Measurements from ENCODE around the gene ZFYVE9. TPM values are rescaled to one million over a fixed set of nuclear protein-coding genes. Genes with fewer than 3 reads are reported as not detected.
"Not testable (repeated sequence)": the region's sequence is repeated elsewhere in the genome, so short reads cannot be mapped to it uniquely, and the experiment has no call there.

ZFYVE9 gene
- polyA plus RNA-seq, 1 experiment = 9.8 TPM

GRCh38 chr1:52179073-52179472 is 37.2 kb downstream of the ZFYVE9 start:
- ChIA-PET POLR2A (no interaction called here), CTCF (interaction anchor here (0.6 kb wide), 1 partner anchor 78 kb away, joined by 3 read pairs; no protein-coding TSS in a partner anchor)
- TF ChIP-seq, protein P1, sequence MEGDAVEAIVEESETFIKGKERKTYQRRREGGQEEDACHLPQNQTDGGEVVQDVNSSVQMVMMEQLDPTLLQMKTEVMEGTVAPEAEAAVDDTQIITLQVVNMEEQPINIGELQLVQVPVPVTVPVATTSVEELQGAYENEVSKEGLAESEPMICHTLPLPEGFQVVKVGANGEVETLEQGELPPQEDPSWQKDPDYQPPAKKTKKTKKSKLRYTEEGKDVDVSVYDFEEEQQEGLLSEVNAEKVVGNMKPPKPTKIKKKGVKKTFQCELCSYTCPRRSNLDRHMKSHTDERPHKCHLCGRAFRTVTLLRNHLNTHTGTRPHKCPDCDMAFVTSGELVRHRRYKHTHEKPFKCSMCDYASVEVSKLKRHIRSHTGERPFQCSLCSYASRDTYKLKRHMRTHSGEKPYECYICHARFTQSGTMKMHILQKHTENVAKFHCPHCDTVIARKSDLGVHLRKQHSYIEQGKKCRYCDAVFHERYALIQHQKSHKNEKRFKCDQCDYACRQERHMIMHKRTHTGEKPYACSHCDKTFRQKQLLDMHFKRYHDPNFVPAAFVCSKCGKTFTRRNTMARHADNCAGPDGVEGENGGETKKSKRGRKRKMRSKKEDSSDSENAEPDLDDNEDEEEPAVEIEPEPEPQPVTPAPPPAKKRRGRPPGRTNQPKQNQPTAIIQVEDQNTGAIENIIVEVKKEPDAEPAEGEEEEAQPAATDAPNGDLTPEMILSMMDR (IDR thresholded peaks at IDR 0.05; ENCODE audit: insufficient read depth, low read depth, low read length) = no peak
- no peak for DNase-seq (ENCODE audit: low read depth)
- Histone ChIP-seq H3K4me3 (ENCODE audit: low read depth, low read length) (no peak overlapping the region), H3K36me3 (ENCODE audit: control insufficient read depth, insufficient read depth, low read length) (no peaks in the 10 kb centered on the region), H3K27me3 (ENCODE audit: control insufficient read depth, insufficient read depth, low read length) (no peaks in the 10 kb centered on the region)

GRCh38 chr1:52180176-52180575 is 38.3 kb downstream of the ZFYVE9 start:
- TF ChIP-seq, protein P1 (IDR thresholded peaks at IDR 0.05; ENCODE audit: insufficient read depth, low read depth, low read length) = no peak
- no peak for DNase-seq (ENCODE audit: low read depth)
- no peak overlapping the region for H3K4me3 ChIP-seq (ENCODE audit: low read depth, low read length)
- H3K36me3 ChIP-seq (ENCODE audit: control insufficient read depth, insufficient read depth, low read length) = no peaks in the 10 kb centered on the region
- POLR2A ChIA-PET = no interaction called here
- CTCF ChIA-PET = no interaction called here
- H3K27me3 ChIP-seq (ENCODE audit: control insufficient read depth, insufficient read depth, low read length) = no peaks in the 10 kb centered on the region

- DNase-seq (ENCODE audit: low read depth); H3K36me3 ChIP-seq (ENCODE audit: control insufficient read depth, insufficient read depth, low read length); H3K27me3 ChIP-seq (ENCODE audit: control insufficient read depth, insufficient read depth, low read length); H3K4me3 ChIP-seq (ENCODE audit: low read depth, low read length); CTCF ChIA-PET; POLR2A ChIA-PET: not testable (repeated sequence)
Measured at GRCh38 chr1:52181759-52182158, 39.9 kb downstream of the ZFYVE9 start.

DNA sequence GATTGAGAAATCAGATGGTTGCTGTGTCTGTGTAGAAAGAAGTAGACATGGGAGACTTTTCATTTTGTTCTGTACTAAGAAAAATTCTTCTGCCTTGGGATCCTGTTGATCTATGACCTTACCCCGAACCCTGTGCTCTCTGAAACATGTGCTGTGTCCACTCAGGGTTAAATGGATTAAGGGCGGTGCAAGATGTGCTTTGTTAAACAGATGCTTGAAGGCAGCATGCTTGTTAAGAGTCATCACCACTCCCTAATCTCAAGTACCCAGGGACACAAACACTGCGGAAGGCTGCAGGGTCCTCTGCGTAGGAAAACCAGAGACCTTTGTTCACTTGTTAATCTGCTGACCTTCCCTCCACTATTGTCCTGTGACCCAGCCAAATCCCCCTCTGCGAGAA is 40.4 kb downstream of the ZFYVE9 start:
- CTCF ChIA-PET = interaction anchor here (0.7 kb wide), 1 partner anchor 40 kb away, joined by 3 read pairs; no protein-coding TSS in a partner anchor
- H3K36me3 ChIP-seq (ENCODE audit: control insufficient read depth, insufficient read depth, low read length); H3K27me3 ChIP-seq (ENCODE audit: control insufficient read depth, insufficient read depth, low read length); DNase-seq (ENCODE audit: low read depth); POLR2A ChIA-PET; H3K4me3 ChIP-seq (ENCODE audit: low read depth, low read length): not testable (repeated sequence)

DNA sequence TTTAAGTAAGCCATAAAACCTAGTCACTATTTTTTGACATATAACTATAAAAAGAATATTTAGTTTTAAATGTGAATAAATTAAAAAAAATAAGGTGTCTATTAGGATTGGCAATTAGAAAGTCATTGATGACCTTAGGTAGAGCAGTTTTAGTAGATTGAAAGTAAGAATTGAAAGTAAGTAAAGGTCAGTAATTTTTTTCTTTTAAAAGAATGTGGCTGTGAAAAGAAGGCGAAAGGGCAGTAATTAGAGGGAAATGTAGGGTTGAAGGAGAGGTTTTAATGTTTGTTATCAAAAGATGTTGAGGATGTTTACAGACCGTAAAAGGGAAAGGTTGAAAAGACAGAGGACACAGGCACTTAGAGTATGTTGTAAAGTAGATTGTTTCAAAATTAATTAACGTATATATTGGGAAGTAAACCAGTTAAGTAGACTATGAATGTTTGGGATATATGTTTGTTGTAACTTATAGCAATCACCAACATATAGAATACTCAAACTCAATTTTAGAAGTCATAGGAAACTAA is 41.0 kb downstream of the ZFYVE9 start:
- Histone ChIP-seq H3K4me3 (ENCODE audit: low read depth, low read length) (no peak overlapping the region), H3K27me3 (ENCODE audit: control insufficient read depth, insufficient read depth, low read length) (no peaks in the 10 kb centered on the region), H3K36me3 (ENCODE audit: control insufficient read depth, insufficient read depth, low read length) (no peaks in the 10 kb centered on the region)
- POLR2A ChIA-PET = no interaction called here
- CTCF ChIA-PET = interaction anchor here (0.7 kb wide), 1 partner anchor 40 kb away, joined by 3 read pairs; no protein-coding TSS in a partner anchor
- TF ChIP-seq, protein P1 (IDR thresholded peaks at IDR 0.05; ENCODE audit: insufficient read depth, low read depth, low read length) = no peak
- no peak for DNase-seq (ENCODE audit: low read depth)

- CTCF ChIA-PET = no interaction called here
- DNase-seq (ENCODE audit: low read depth) = no peak
- TF ChIP-seq, protein P1 (IDR thresholded peaks at IDR 0.05; ENCODE audit: insufficient read depth, low read depth, low read length) = no peak
- POLR2A ChIA-PET = no interaction called here
- H3K36me3 ChIP-seq (ENCODE audit: control insufficient read depth, insufficient read depth, low read length) = no peaks in the 10 kb centered on the region
- H3K4me3 ChIP-seq (ENCODE audit: low read depth, low read length) = no peak overlapping the region
- H3K27me3 ChIP-seq (ENCODE audit: control insufficient read depth, insufficient read depth, low read length) = no peaks in the 10 kb centered on the region
Measured at GRCh38 chr1:52186449-52186848, 44.6 kb downstream of the ZFYVE9 start.

Measured in BJ (cell line).